Activated CD8-positive, alpha-beta memory T cell treated with anti-CD3 and anti-CD28 coated beads, Interleukin-2, amount 50 U/mL, for 48 hours (primary cell): ENCODE results near the gene IFITM10.
"Not testable (repeated sequence)": the region's sequence is repeated elsewhere in the genome, so short reads cannot be mapped to it uniquely, and the experiment has no call there.

Experiments
- DNase-seq: peaks from one replicate; pipeline ENCODE4 v3.0.0-alpha.2; 2020

The IFITM10 gene

DNA sequence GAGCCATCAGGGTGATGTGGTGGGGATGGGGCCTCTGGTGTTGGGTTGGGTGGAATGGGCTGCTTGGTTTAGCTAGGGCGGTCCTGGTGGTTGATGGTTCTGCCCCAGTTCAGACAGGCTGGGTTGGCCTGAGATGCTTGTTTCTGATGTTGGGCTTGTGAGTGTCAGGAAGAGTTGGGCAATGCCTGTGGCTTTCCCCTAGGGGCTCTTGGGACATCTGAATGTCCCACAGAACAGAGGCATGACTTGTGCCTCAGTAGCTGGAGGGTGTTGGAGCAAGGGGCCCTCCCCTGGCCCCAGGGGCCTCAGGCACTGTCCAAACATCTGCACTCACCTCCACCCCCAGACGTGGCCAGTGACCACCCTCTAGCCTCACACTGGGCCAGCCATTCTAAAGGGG is 27.3 kb upstream of the IFITM10 start:
- no peak for DNase-seq

DNA sequence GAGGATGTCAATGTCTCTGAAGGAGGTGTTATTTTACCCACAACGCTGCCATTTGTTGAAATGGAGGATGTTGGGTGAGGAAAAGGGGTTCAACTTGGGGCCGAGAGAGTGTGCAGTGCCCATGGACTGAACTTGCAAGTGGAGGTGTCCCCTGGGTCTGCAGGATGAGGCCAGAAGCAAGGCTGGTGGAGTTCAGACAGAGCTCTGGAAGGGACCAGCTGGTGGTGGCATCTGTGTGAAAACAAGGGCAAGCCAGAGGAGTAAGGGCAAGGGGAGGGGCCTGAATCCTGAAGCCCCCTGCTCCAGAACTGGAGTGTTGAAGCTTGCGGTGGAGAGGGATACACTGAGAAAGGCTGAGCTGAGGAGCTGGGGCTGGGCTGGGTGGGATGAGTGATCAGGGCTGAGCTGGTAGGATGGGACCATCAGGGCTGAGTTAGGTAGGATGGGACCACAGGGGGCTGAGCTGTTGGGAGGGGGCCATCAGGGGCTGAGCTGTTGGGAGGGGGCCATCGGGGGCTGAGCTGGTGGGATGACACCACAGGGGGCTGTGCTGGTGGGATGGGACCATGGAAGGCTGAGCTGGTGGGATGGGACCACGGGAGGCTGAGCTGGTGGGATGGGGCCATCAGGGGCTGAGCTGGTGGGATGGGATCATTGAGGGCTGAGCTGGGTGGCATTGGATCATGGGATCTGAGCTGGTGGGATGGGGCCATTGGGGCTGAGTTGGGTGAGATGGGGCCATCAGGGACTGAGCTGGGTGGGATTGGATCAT is 26.7 kb upstream of the IFITM10 start:
- peak; percentile 46 for DNase-seq

DNA sequence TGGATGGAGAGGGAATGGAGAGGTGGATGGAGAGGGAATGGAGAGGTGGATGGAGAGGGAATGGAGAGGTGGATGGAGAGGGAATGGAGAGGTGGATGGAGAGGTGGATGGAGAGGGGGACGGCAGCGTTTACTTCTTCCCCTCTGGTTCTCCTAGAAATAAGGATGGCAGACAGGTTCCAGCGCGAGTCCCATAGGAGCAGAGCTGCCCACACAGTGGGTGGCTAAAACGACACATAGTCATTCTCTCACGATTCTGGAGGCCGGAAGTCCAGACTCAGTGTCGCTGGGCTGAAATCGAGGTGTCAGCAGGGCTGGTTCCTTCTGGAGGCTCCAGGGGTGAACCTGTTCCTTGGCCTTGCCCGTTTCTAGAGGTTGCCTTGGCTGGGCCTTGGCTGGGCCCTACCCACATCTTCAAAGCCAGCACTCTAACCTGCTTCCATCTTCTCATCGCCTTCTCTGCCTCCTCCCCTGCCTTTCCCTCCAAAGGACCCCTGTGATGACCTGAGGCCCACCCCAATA is 26.0 kb upstream of the IFITM10 start:
- DNase-seq, result peak; percentile 37

DNA sequence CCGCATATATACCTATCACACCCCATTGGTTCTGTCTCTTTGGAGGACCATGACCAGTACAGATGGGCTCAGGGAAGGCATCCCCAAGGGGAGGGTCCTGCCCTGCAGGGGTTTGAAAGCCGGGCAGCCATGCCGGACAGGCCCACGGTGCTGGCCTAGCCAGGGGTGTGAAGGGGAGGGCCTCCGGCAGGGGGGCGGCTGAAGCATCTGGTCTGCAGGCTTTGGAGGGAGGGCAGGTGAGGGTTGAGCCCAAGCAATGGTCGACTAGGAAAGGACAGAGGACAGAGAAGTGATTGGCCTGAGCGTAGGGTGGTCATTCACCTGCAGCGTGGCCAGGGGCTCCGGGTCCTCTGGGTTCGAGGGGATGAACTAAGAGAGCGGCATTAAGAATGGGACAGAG is 24.5 kb upstream of the IFITM10 start:
- DNase-seq, result no peak

DNA sequence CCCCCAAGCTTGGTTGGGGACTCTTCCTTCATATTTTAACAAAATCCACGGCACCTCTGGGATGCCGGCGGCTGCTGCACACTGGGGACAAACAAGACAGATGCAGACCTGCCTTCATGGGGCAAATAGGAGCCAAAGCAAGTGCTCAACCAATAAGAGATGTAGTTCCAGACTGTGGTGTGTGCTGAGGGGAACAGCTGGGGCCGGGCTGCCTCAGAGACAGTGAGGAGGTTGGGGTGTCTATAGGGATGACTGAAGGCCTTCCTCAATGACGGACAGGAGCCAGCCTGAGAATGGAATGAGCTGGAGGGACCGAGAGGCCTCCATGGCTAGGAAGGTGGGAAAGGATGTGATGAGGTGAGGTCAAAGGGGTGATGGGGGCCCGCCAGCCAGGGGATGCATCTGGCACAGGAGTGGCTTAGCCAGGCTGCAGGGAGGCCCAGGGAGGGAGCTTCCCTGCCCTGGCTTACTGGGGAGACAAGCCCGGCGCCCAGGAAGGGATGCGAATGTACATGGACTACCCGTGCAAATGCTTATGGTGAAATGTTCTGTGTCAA is 23.7 kb upstream of the IFITM10 start:
- no peak for DNase-seq

DNA sequence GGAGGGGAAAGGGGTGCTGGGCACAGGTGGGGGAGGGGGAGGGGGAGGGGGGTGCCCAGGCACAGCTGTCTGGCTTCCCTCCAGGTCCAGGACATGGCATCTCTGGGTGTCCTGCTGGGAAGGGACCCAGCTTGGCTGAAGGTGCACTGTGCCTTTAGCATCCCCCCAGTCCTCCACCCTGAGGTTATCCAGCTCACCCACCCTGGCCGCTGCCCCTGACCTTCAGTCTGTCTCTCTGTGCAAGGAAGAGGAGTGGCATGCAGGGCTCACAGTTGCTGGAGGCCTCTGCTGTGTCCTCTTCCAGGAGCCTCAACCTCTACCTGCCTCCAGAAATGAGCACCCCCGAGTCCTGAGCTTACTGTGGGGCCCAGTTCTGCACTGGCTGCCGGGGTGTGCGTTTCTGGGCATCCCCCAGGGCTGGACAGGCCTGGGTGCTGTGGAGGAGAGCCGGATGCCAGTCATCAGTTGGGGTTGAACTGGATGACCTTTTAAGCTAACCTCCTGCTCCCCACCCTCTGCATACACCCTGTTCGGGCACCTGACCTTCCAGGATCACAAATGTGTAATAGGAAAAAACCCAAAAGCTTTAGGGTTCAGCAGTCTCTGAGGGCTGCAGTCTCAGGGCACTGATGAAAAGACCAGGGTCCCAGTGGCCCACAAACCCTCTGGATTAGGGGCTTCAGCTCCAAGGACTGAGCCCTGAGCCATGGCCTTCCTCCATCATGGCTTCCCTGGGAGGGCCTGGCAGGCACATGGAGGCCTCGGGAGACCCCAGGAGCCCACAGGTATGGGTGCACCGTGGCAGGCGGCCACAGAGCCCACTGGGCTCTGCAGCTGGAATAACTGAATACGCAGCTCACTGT is 23.0 kb upstream of the IFITM10 start:
- no peak for DNase-seq

DNA sequence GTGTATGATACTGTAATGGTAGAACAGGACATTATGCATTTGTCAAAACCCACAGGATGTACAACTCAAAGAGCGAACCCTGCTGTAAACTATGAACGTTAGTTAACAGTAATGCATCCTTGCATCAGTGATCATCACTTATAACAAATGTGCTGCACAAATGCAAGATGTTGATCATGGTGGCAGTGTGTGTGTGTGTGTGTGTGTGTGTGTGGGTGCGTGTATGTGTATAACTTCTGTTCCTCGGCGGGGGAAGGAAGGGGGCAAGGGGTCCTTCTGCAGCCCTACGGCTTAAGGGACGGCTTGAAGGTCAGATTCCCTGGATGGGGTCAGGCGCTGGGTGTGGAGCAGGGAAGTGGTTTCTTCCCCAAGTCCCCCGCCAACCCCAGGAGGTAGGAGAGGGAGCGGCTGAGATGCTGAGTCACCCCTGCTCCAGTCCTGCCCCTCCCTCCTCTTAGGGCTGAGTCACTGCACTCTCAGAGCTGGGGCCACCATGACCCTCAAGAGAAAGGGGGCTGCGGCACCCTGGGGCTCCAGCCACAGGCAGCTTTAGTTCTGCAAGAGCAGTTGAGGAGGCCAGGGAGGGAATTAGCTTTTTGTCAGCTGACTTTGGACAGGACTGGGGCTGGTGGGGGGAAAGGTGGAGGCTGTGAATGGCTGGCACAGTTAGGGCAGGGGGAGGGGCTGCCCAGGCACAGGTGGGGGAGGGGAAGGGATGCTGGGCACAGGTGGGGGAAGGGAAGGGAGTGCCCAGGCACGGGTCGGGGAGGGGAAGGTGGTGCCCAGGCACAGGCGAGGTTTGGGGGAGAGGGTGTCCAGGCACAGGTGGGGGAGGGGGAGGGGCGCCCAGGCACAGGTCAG is 22.1 kb upstream of the IFITM10 start:
- no peak for DNase-seq

DNA sequence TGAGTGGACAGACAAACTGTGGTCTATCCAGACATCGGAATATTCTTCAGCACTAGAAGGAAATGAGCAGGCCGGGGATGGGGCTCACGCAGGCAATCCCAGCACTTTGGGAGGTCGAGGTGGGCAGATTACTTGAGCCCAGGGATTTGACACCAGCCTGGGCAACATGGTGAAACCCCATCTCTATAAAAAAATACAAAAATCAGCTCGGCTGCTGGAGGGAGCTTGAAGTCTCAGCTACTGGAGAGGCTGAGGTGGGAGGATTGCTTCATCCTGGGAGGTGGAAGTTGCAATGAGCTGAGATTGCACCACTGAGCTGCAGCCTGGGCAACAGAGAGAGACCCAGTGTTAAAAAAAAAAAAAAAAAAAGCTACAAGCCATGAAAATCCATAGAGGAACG is 21.3 kb upstream of the IFITM10 start:
- DNase-seq, result no peak

DNA sequence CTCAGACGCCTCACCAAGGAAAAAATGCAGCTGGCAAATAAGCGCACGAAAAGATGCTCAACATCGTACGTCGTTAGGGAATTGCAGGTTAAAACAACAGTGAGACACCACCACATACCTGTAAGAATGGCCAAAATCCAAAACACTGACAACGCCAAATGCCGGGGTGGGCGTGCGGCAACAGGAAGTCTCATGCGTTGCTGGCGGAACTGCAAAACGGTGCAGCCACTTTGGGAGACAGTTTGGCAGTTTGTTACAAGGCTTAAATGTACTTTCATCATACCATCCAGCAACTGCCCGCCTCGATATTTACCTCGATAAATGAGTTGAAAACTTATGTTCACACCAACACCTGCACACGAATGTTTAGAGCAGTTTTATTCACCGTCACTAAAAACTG is 20.9 kb upstream of the IFITM10 start:
- no peak for DNase-seq

DNA sequence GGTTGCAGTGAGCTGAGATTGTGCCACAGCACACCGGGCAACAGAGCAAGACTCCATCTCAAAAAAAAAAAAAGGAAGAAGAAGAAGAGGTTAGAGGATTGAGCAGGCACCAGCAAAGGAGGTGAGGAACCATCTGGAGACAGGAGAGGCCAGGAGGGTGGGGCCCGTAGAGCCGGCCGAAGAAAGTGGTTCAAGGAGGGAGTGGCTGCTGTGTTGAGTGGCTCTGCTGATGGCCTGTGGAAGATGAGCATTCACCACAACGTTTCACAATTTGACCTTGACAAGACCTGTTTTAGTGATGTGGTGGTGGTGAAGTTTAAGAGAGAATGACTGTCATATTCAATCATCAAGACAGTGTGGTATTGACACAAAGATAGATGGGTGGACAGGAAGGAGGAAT is 20.1 kb upstream of the IFITM10 start:
- DNase-seq, result no peak

DNA sequence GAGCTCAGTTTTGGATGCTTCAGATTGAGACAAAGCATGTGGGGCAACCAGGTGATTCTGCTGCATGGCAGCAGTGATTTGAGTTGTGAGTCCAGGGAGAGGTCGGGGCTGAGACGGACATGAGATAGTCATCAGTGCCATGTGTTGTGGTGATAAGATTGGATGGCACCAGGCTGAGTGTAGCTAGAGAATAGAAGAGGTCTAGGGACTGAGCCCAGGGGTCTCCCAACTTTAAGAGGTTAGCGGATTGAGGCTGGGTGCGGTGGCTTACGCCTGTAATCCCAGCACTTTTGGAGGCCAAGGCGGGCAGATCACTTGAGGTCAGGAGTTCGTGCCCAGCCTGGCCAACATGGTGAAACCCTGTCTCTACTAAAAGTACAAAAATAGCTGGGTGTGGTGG is 19.7 kb upstream of the IFITM10 start:
- DNase-seq, result no peak

DNA sequence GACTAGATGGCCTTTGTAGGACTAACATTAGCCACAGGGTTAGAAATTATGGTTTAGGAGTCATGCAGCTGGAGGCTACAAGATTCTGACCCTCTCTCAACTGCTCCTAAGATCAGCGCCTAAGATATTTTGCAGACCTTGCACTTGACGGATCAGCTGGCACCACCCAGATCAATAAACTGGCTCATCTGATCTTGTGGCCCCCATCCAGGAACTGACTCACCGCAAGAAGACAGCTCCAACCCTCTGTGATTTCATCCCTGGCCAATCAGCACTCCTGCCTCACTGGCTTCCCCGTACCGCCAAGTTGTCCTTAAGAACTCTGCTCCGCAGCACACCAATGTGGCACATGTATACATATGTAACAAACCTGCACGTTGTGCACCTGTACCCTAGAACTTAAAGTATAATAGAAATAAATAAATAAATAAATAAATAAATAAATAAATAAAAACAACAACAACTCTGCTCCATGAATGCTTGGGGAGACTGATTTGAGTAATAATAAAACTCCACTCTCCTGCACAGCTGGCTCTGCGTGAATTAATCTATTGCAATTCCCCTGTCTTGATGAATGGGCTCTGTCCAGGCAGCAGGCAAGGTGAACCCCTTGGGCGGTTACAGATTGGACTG is 19.0 kb upstream of the IFITM10 start:
- DNase-seq, result not testable (repeated sequence)

DNA sequence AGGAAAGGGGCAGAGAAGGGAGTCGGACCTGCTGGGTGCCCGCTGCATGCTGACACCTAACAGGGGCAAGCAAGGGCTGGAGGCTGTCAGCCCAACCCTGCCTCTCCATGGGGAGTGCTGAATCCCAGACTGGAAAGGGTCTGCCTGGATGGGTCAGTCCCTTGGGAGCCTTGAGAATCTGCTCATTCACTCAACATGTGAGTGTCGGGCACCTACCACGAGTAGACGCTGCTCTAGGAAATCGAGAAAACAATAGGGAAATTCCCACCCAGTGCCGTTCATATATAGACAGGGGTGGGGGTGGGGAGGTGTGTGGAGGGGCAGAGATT is 17.7 kb upstream of the IFITM10 start:
- DNase-seq, result no peak

DNA sequence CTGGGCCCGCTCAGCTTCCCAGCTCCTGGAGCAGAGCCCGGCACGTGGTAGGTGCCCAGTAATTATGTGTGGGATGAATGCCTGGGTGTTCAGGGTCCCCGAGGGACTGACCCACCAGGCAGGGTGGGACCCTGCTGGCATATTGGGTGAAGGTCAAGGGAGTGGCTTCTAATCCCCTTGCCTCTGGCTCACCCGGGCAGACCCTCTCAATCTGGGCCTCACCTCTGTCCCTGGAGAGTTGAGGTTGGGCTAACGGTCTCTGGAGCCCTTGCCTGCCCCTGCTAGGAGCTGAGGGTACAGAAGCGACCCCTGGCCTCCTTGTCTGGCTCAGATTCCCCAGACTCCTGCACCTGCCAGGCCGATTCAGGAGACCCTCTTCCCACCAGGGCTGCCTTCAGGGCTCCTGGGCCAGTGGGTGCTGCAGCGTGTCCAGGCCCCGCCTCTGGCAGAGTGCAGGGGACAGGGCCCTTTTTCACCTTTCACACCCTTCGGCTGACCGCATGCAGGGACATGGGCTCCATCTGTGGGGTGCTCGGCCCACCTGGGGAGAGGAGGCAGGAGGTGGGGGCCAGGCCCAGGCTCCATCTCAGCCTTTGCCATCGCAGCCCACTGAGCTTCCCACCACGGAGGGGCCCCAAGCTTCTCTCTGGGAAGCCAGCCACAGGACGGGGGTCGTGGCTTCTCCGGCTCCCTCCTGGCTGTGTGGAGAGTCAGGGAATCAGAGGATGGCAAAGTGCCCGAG is 17.2 kb upstream of the IFITM10 start:
- DNase-seq, result no peak

DNA sequence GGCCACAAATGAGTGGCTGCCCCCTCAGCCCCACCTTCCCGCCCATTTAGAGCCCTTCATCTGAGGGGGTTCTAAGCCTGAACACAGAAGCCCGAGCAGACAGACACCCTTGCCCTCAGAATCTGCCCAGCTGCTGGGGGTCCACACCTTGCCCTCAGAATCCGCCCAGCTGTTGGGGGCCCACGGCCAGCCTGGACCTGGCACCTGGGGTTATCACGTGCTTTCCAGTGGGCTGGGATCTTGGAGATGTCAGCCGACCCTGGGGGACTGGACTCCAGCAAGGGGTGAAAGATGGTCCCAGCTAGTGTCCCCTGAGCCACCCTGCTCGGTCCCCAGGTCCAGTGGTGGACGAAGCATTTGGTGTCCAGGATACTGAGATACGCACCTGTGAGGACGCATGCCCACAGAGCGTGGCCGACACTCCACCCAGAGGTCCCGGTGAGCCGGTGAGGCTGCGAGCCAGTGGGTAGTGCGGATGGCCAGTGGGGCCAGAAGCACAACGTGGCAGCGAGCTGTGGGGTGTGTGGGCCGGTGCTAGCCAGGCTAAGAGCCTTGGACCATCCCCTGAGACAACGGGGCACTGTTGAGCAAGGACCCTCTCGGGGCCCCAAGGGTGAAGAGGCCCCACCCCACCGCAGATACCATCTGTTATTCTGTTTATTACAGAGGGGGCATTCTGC is 16.5 kb upstream of the IFITM10 start:
- DNase-seq, result no peak

DNA sequence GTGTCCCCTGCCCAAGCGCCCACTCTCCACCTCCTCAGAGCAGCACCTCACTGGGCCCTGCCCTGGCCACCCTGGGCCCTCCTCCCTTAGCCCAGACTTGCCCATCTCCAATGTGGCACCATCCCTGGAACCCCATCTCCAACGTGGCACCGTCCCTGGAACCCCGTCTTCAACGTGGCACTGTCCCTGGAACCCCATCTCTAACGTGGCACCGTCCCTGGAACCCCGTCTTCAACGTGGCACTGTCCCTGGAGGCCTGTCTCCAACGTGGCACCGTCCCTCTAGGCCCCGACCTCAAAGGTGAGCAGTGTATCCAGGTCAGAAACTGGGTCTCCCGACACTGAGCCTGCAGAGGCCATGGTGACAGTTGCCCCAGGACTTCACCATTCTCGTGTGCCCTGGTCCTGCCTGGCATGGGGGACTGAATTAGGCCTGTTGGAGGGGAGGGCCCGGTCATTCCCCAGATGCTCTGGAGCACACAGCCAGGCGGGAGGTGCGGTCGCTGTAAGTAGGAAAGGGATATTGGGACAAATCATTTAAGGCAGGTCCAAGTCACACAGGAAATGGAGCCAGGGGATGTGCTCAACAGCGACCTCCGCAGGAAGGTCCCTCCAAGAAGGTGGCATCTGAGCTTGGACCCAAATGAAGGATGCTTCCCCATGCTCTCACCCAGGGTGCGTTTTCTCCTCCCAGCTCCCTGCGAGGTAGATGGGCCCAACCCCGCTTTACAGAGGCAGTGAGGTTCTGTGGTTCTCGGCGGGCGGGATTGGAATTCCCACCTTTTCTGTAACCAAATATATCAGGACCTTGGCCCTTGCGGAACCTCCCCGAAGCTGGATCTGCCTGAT is 15.7 kb upstream of the IFITM10 start:
- no peak for DNase-seq

DNA sequence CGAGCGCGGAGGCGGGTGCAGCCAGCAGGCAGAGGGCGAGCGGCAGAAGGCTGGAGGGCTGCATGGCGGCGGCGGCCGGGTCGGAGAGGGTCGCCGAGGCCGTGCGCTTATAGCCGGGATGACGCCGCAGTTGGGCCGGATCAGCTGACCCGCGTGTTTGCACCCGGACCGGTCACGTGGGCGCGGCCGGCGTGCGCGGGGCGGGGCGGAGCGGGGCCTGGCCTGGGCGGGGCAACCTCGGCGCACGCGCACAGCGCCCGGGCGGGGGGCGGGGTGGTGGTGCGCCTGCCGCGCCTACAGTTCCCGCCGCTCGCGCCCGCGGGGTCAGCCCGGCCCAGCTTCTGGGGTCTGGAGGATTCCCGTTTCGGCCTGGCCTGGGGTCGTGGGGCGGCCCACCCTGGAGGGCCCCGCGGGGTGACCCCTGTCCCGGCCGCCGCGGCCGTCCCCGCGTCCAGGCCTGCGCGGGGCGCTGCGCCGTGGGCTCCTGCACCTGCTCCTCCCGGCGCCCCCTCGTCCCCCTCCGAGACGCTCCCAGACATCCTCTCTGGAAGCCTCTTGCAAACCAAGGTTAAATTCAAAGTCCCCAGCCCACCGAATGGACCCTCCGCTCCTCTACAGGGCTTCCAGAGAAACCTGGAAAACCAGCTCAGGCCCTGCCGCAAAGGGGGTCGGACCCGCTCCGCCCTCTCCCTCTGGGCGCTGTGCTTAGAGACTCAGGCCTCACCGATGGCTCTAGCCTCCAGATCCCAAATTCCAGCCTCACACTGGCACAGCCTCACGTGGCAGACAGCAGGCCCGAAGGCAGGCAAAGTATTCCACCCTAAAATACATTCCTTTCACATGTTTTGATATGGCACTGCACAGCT is 13.6 kb upstream of the IFITM10 start, which contains the start of gene CTSD:
Gene CTSD, minus strand, starts transcription at position 132 of the 866 bp plus-strand sequence. Its CDS starts 68 bp downstream, at position 64.
- DNase-seq, result peak; percentile 98

DNA sequence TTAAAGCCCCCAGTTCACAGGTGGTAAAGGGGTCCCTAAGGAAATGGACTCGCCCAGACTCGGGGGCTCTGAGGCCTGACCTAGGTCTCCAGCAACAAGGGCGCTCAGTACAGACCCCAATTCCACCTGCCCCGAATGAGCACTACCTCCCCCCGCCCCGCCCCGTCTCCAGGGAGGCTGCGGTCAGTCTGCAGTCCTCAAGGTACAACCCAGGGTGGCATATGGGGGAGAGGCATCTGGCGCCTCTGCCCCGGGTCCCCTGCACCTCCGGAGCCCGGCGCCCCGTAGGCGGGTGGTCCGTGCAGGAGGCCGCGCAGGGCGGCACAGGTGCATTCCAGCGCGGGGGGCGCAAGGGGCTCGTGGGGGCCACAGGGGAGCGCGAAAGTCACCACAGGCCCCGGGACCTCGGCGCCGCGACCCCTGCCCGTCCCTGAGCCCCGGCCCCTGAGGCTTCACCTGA is 13.0 kb upstream of the IFITM10 start:
- DNase-seq, result no peak
